Measurements from ENCODE around the gene BICRAL. TPM values are rescaled to one million over a fixed set of nuclear protein-coding genes. Genes with fewer than 3 reads are reported as not detected.

Gene BICRAL
- total and polyA plus RNA-seq, 4 donors = 1.7 to 6.8 (median 3.9) TPM

DNA sequence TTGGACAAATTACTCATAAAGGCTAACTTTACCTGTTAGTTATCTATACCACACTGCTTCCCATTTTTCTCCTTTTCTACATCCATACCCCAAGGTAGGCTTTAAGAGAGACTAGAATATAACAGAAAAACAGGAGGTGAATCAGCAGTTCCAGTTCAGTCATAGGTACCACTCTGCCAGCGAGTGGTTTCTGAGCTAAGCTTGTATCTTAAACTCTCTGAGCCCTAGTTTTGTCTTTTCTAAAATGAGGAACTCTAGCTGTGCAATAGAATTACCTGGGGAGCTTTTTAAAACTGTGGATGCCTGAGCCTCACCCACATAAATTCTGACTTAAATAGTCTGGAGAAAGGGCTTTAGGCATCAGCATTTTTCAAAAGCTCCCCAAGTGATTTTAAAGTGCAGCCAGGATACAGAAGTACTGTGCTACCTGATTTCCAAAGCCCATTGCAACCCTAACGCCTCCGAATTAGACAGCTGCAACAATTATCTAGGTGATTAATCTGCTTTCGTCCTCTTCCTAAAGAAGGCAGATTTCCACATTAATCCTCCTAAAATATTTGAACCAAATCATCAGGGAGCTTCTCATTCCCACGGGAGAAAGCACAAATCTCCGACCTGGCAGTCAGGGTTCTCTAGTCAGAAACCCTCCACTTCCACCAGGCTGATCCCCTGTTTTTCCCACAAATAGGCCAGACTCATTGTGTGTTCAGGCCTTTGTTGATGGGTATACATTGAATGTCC is 60.2 kb downstream of the BICRAL start (continued):
- TF ChIP-seq JUND (IDR thresholded peaks at IDR 0.05) (no peak), RAD21 (IDR thresholded peaks at IDR 0.05) (no peak), YY1 (IDR thresholded peaks at IDR 0.05) (no peak), FOXA2 (IDR thresholded peaks at IDR 0.05) (no peak), GABPA (IDR thresholded peaks at IDR 0.05 in 1 of 2, conservative IDR thresholded peaks at IDR 0.05 in 1 of 2) (no peak)

- H3K36me3 ChIP-seq (ENCODE audit: control insufficient read depth in 4 of 4, insufficient read depth in 3 of 4, low read depth in 1 of 4, low read length in 3 of 4) = peaks cover 0 to 2% (median 0%) of the 10 kb centered on the region in 4 donors
- peak; percentile 35 for DNase-seq (ENCODE audit: low spot score)
- no peak overlapping the region for H3K4me3 ChIP-seq (ENCODE audit: low read depth in 1 of 3, low read length in 3 of 3)
- H3K27ac ChIP-seq (ENCODE audit: low read depth in 1 of 2, low read length in 2 of 2) = peak overlapping the region; percentile 69 to 86
- H3K9me3 ChIP-seq (ENCODE audit: control insufficient read depth in 4 of 4, low read length in 3 of 4) = no peaks in the 10 kb centered on the region
- H3K27me3 ChIP-seq (ENCODE audit: control insufficient read depth in 4 of 4, insufficient read depth in 4 of 4, low read length in 3 of 4) = no peaks in the 10 kb centered on the region
- TF ChIP-seq EGR1 (IDR thresholded peaks at IDR 0.05; ENCODE audit: low read depth in 2 of 2) (no peak), MAX (IDR thresholded peaks at IDR 0.05) (peak; percentile 50), HNF4A (conservative IDR thresholded peaks at IDR 0.05) (peak; percentile 93 to 94), FOXA1 (IDR thresholded peaks at IDR 0.05) (peak; percentile 99), TAF1 (conservative IDR thresholded peaks at IDR 0.05) (no peak), YY1 (IDR thresholded peaks at IDR 0.05) (peak; percentile 63), RXRA (IDR thresholded peaks at IDR 0.05) (peak; percentile 51 to 58), RAD21 (IDR thresholded peaks at IDR 0.05) (peak; percentile 31 to 61), FOXA2 (IDR thresholded peaks at IDR 0.05) (peak; percentile 98), JUND (IDR thresholded peaks at IDR 0.05) (peak; percentile 60 to 66), NR2F2 (IDR thresholded peaks at IDR 0.05) (no peak), HNF4G (IDR thresholded peaks at IDR 0.05) (peak; percentile 92), SP1 (IDR thresholded peaks at IDR 0.05) (peak; percentile 96), GABPA (IDR thresholded peaks at IDR 0.05 in 1 of 2, conservative IDR thresholded peaks at IDR 0.05 in 1 of 2) (peak in 1 of 2 donors; percentile 11)
- TF ChIP-seq, protein P1, sequence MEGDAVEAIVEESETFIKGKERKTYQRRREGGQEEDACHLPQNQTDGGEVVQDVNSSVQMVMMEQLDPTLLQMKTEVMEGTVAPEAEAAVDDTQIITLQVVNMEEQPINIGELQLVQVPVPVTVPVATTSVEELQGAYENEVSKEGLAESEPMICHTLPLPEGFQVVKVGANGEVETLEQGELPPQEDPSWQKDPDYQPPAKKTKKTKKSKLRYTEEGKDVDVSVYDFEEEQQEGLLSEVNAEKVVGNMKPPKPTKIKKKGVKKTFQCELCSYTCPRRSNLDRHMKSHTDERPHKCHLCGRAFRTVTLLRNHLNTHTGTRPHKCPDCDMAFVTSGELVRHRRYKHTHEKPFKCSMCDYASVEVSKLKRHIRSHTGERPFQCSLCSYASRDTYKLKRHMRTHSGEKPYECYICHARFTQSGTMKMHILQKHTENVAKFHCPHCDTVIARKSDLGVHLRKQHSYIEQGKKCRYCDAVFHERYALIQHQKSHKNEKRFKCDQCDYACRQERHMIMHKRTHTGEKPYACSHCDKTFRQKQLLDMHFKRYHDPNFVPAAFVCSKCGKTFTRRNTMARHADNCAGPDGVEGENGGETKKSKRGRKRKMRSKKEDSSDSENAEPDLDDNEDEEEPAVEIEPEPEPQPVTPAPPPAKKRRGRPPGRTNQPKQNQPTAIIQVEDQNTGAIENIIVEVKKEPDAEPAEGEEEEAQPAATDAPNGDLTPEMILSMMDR (IDR thresholded peaks at IDR 0.05; ENCODE audit: low read depth, low read length, missing input control) = no peak
- TF ChIP-seq, protein P2, sequence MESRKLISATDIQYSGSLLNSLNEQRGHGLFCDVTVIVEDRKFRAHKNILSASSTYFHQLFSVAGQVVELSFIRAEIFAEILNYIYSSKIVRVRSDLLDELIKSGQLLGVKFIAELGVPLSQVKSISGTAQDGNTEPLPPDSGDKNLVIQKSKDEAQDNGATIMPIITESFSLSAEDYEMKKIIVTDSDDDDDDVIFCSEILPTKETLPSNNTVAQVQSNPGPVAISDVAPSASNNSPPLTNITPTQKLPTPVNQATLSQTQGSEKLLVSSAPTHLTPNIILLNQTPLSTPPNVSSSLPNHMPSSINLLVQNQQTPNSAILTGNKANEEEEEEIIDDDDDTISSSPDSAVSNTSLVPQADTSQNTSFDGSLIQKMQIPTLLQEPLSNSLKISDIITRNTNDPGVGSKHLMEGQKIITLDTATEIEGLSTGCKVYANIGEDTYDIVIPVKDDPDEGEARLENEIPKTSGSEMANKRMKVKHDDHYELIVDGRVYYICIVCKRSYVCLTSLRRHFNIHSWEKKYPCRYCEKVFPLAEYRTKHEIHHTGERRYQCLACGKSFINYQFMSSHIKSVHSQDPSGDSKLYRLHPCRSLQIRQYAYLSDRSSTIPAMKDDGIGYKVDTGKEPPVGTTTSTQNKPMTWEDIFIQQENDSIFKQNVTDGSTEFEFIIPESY (IDR thresholded peaks at IDR 0.05) = no peak
- TF ChIP-seq, protein P3, sequence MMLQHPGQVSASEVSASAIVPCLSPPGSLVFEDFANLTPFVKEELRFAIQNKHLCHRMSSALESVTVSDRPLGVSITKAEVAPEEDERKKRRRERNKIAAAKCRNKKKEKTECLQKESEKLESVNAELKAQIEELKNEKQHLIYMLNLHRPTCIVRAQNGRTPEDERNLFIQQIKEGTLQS (IDR thresholded peaks at IDR 0.05) = peak; percentile 83
- TF ChIP-seq, protein P4, sequence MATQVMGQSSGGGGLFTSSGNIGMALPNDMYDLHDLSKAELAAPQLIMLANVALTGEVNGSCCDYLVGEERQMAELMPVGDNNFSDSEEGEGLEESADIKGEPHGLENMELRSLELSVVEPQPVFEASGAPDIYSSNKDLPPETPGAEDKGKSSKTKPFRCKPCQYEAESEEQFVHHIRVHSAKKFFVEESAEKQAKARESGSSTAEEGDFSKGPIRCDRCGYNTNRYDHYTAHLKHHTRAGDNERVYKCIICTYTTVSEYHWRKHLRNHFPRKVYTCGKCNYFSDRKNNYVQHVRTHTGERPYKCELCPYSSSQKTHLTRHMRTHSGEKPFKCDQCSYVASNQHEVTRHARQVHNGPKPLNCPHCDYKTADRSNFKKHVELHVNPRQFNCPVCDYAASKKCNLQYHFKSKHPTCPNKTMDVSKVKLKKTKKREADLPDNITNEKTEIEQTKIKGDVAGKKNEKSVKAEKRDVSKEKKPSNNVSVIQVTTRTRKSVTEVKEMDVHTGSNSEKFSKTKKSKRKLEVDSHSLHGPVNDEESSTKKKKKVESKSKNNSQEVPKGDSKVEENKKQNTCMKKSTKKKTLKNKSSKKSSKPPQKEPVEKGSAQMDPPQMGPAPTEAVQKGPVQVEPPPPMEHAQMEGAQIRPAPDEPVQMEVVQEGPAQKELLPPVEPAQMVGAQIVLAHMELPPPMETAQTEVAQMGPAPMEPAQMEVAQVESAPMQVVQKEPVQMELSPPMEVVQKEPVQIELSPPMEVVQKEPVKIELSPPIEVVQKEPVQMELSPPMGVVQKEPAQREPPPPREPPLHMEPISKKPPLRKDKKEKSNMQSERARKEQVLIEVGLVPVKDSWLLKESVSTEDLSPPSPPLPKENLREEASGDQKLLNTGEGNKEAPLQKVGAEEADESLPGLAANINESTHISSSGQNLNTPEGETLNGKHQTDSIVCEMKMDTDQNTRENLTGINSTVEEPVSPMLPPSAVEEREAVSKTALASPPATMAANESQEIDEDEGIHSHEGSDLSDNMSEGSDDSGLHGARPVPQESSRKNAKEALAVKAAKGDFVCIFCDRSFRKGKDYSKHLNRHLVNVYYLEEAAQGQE (IDR thresholded peaks at IDR 0.05) = peak; percentile 59
- no peak overlapping the region for H3K9ac ChIP-seq (ENCODE audit: low read depth in 1 of 2, low read length in 2 of 2)
- 39% methylated on average over 6 of the region's 6 CpGs for WGBS
- peaks cover 0 to 4% (median 0%) of the 10 kb centered on the region in 4 donors for H3K4me1 ChIP-seq (ENCODE audit: control insufficient read depth in 4 of 4, insufficient read depth in 4 of 4, low read length in 3 of 4)
Measured at GRCh38 chr6:42845327-42845694, 63.5 kb downstream of the BICRAL start.
